Fibroblast of lung (primary cell): ENCODE results near the gene MAGI2. TPM values are rescaled to one million over a fixed set of nuclear protein-coding genes. Genes with fewer than 3 reads are reported as not detected.

Experiments used
- DNase-seq, 2 donors: peaks; one replicate each; pipeline versions ENCODE4 v3.0.0 to v3.0.0-alpha.2; 2010; ENCODE audit warnings: low read depth in 2 of 2
- H2AFZ ChIP-seq: 2 replicates; pipeline ENCODE4 v1.5.1; 2012; ENCODE audit warnings: low read length, control low read depth, inconsistent platforms
- H3K27ac ChIP-seq: 2 replicates; pipeline ENCODE4 v1.5.1; 2011; ENCODE audit warnings: low read length, control low read depth; ENCODE audit not compliant: insufficient read depth
- H3K27me3 ChIP-seq: 2 replicates; pipeline ENCODE4 v1.5.1; 2011; ENCODE audit warnings: mild to moderate bottlenecking, low read length; ENCODE audit not compliant: control insufficient read depth, insufficient read depth
- H3K36me3 ChIP-seq: 2 replicates; pipeline ENCODE4 v1.5.1; 2011; ENCODE audit warnings: low read length; ENCODE audit not compliant: control insufficient read depth, insufficient read depth
- H3K4me1 ChIP-seq: 2 replicates; pipeline ENCODE4 v1.5.1; 2011; ENCODE audit warnings: low read length; ENCODE audit not compliant: control insufficient read depth, insufficient read depth; ENCODE audit errors: extremely low read depth
- H3K4me2 ChIP-seq: 2 replicates; pipeline ENCODE4 v1.5.1; 2011; ENCODE audit warnings: low read length, control low read depth; ENCODE audit not compliant: insufficient read depth; ENCODE audit errors: extremely low read depth
- H3K4me3 ChIP-seq, 4 experiments: fragments of 200-600 bp in 1 of 4; sonication (generic) in 1 of 4; replicated peaks in 1 of 4; 2 replicates each; pipeline ENCODE4 v1.5.1; 2011 to 2016; ENCODE audit warnings: low read length in 4 of 4, low read depth in 3 of 4, mild to moderate bottlenecking in 3 of 4, control low read depth in 2 of 4, inconsistent platforms in 1 of 4, mixed read lengths in 1 of 4; ENCODE audit not compliant: insufficient read depth in 1 of 4; ENCODE audit errors: control extremely low read depth in 1 of 4
- H3K79me2 ChIP-seq: 2 replicates; pipeline ENCODE4 v1.5.1; 2012; ENCODE audit warnings: mild to moderate bottlenecking, low read length, inconsistent platforms; ENCODE audit not compliant: control insufficient read depth, insufficient read depth
- H3K9ac ChIP-seq: 2 replicates; pipeline ENCODE4 v1.5.1; 2011; ENCODE audit warnings: mild to moderate bottlenecking, low read length, control low read depth; ENCODE audit not compliant: insufficient read depth
- H3K9me3 ChIP-seq: 2 replicates; pipeline ENCODE4 v1.5.1; 2012; ENCODE audit warnings: low read depth, low read length; ENCODE audit not compliant: control insufficient read depth, insufficient read depth
- H4K20me1 ChIP-seq: 2 replicates; pipeline ENCODE4 v1.5.1; 2011; ENCODE audit warnings: low read length; ENCODE audit not compliant: control insufficient read depth, insufficient read depth; ENCODE audit errors: extremely low read depth
- EZH2 ChIP-seq: IDR thresholded peaks from 2 replicates; pipeline ENCODE4 v1.5.1; 2012; ENCODE audit warnings: low read length, control low read depth, mild to moderate bottlenecking; ENCODE audit errors: missing control alignments
- polyA plus RNA-seq, 2 donors: library from polyadenylated mRNA; depleted of rRNA in 1 of 2; stranded (reverse) in 1 of 2; unstranded in 1 of 2; fragments of >200 nt; gene quantifications; 2 replicates each; pipeline ENCODE4 v1.2.1, GENCODE V29; 2011 to 2012; ENCODE audit warnings: missing spikeins in 1 of 2
- total RNA-seq: library from RNA; depleted of rRNA; stranded (reverse); fragments of >200 nt; gene quantifications from 2 replicates; pipeline ENCODE4 v1.2.1, GENCODE V29; 2014
- TF ChIP-seq, protein P1 (sequence below), 2 donors: IDR thresholded peaks in 1 of 2; conservative IDR thresholded peaks in 1 of 2; 1 replicate in 1 of 2; 2 replicates in 1 of 2; pipeline ENCODE4 v1.5.1; 2011 to 2012; ENCODE audit warnings: low read length in 2 of 2, control low read depth in 1 of 2, inconsistent platforms in 1 of 2, low read depth in 1 of 2, mild to moderate bottlenecking in 1 of 2

The MAGI2 gene
- total and polyA plus RNA-seq, 2 donors (not counting 1 experiment from before 2014, with no cell fraction given), result 1.8 to 17.0 TPM

DNA sequence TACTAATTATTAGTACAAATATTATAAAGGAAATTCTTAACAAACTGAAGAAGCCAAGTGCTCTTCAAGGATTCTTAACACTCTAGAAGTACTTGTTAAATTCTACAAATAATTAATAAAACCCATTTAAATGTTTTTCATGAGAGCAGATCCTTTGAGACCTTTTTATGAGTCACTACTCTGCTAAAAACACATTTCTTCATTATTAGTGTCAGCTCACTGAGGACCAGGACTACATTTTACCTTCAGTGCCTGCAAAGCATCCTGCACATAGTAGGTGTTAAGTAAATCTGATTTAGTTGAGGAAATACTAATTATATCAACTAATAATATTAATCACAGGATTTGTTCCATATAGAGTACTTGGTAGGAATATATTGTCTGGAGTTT lies 1381.3 kb downstream of the MAGI2 start:
- no peak for DNase-seq
- H4K20me1 ChIP-seq, result no peaks in the 10 kb centered on the region
- no peaks in the 10 kb centered on the region for H3K9me3 ChIP-seq
- H3K4me2 ChIP-seq, result no peak overlapping the region
- H3K79me2 ChIP-seq, result no peaks in the 10 kb centered on the region
- no peak overlapping the region for H3K9ac ChIP-seq
- TF ChIP-seq EZH2, result no peak
- TF ChIP-seq, protein P1, sequence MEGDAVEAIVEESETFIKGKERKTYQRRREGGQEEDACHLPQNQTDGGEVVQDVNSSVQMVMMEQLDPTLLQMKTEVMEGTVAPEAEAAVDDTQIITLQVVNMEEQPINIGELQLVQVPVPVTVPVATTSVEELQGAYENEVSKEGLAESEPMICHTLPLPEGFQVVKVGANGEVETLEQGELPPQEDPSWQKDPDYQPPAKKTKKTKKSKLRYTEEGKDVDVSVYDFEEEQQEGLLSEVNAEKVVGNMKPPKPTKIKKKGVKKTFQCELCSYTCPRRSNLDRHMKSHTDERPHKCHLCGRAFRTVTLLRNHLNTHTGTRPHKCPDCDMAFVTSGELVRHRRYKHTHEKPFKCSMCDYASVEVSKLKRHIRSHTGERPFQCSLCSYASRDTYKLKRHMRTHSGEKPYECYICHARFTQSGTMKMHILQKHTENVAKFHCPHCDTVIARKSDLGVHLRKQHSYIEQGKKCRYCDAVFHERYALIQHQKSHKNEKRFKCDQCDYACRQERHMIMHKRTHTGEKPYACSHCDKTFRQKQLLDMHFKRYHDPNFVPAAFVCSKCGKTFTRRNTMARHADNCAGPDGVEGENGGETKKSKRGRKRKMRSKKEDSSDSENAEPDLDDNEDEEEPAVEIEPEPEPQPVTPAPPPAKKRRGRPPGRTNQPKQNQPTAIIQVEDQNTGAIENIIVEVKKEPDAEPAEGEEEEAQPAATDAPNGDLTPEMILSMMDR (conservative IDR thresholded peaks at IDR 0.05 in 1 of 2, IDR thresholded peaks at IDR 0.05 in 1 of 2; ENCODE audit: low read depth in 1 of 2, low read length in 2 of 2), result no peak
- H3K27me3 ChIP-seq, result no peaks in the 10 kb centered on the region
- no peaks in the 10 kb centered on the region for H3K4me1 ChIP-seq
- H3K36me3 ChIP-seq, result no peaks in the 10 kb centered on the region
- H3K4me3 ChIP-seq, result no peak overlapping the region
- H3K27ac ChIP-seq, result no peak overlapping the region
- no peak overlapping the region for H2AFZ ChIP-seq

DNA sequence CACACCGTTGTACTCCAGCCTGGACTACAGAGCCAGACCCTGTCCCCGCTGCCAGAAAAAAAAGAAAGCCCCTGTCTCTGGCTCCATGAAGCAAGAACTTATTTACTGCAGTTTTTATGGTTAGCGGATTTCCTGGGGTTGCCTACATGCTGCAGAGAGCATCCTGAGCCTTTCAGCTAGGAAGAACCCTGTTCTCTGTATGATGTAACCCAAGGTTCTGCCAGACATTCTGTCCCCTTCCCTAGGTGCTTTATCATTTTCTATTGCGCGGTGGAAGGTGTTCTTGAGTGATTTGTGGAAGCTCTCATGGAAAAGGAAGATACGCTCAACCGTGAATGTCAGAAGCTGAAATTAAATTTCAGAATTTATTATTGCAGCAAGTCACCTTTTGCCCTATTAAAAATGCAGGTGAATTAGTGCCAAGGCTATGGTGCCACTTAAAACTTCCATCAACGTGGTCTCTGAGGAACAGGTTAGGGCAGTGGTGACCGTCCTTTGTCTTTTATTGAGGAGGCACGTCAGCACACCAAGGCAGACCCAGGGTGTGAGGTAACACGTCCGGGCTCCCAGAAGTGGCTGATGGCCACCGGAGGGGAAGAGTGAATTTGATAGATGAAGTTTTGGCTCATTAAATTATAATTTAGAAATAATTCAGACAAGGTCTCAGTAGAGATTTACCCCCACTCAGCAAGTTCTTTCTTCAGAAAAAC lies 1381.8 kb downstream of the MAGI2 start:
- H3K27me3 ChIP-seq, result no peaks in the 10 kb centered on the region
- no peak overlapping the region for H2AFZ ChIP-seq
- no peaks in the 10 kb centered on the region for H3K4me1 ChIP-seq
- H3K36me3 ChIP-seq, result no peaks in the 10 kb centered on the region
- no peak for TF ChIP-seq EZH2
- TF ChIP-seq, protein P1 (conservative IDR thresholded peaks at IDR 0.05 in 1 of 2, IDR thresholded peaks at IDR 0.05 in 1 of 2; ENCODE audit: low read depth in 1 of 2, low read length in 2 of 2), result no peak
- no peaks in the 10 kb centered on the region for H3K79me2 ChIP-seq
- no peak overlapping the region for H3K4me2 ChIP-seq
- no peak overlapping the region for H3K4me3 ChIP-seq
- DNase-seq, result no peak
- H3K27ac ChIP-seq, result no peak overlapping the region
- no peaks in the 10 kb centered on the region for H3K9me3 ChIP-seq
- H4K20me1 ChIP-seq, result no peaks in the 10 kb centered on the region
- H3K9ac ChIP-seq, result no peak overlapping the region

DNA sequence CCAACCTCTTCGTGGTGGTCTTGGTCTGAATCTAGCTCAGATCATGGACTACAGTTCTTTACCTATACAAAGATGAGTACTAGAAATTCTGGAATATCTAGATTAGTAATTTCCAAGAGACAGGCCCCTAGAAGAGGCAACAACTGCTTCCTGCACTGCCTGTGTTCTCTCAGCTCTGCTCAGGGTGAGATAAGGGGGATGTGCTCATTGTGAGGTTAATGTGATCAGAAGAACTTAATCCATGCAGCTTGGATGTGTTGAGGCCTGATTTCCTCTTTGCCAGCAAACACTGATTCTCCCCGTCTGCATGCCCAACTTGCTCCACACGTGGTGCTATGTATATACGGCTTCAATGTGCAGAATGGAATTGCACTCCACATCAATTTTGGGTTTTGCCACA lies 1386.9 kb downstream of the MAGI2 start:
- Histone ChIP-seq H3K4me2 (no peak overlapping the region), H3K4me3 (no peak overlapping the region), H3K9me3 (no peaks in the 10 kb centered on the region), H3K4me1 (no peaks in the 10 kb centered on the region), H3K9ac (no peak overlapping the region), H3K79me2 (no peaks in the 10 kb centered on the region), H4K20me1 (no peaks in the 10 kb centered on the region), H2AFZ (no peak overlapping the region), H3K27ac (no peak overlapping the region), H3K36me3 (no peaks in the 10 kb centered on the region), H3K27me3 (no peaks in the 10 kb centered on the region)
- DNase-seq, result no peak
- TF ChIP-seq, protein P1 (conservative IDR thresholded peaks at IDR 0.05 in 1 of 2, IDR thresholded peaks at IDR 0.05 in 1 of 2; ENCODE audit: low read depth in 1 of 2, low read length in 2 of 2), result no peak
- no peak for TF ChIP-seq EZH2
